Neuronal stem cell (in vitro differentiated cells): ENCODE measurements around the gene SARS1.
A peak's percentile ranks its signal among the peaks of the same experiment; 100 is the strongest.

Source experiments
- DNase-seq: peaks from one replicate; pipeline ENCODE4 v3.0.0-alpha.2; 2013; ENCODE audit warnings: low spot score
- H2AFZ ChIP-seq: one replicate; pipeline ENCODE4 v1.6.1; 2013; ENCODE audit warnings: mild to moderate bottlenecking, low read length, inconsistent platforms
- H2AK5ac ChIP-seq: 2 replicates; pipeline ENCODE4 v1.6.1; 2013; ENCODE audit warnings: low read depth, mild to moderate bottlenecking, inconsistent platforms, low read length, moderate library complexity, mixed read lengths
- H2BK120ac ChIP-seq: 2 replicates; pipeline ENCODE4 v1.6.1; 2013; ENCODE audit warnings: low read depth, mild to moderate bottlenecking, inconsistent platforms, low read length, moderate library complexity, mixed read lengths
- H2BK12ac ChIP-seq: one replicate; pipeline ENCODE4 v1.6.1; 2013; ENCODE audit warnings: low read length, inconsistent platforms
- H2BK15ac ChIP-seq: 2 replicates; pipeline ENCODE4 v1.6.1; 2013; ENCODE audit warnings: mild to moderate bottlenecking, low read length, inconsistent platforms, mixed read lengths
- H2BK5ac ChIP-seq: one replicate; pipeline ENCODE4 v1.6.1; 2013; ENCODE audit warnings: inconsistent platforms, mild to moderate bottlenecking, low read length, moderate library complexity
- H3K14ac ChIP-seq: one replicate; pipeline ENCODE4 v1.6.1; 2013; ENCODE audit warnings: low read length, inconsistent platforms
- H3K18ac ChIP-seq: 2 replicates; pipeline ENCODE4 v1.6.1; 2013; ENCODE audit warnings: low read length, inconsistent platforms
- H3K23ac ChIP-seq: 2 replicates; pipeline ENCODE4 v1.6.1; 2013; ENCODE audit warnings: low read depth, mild to moderate bottlenecking, mixed read lengths, low read length, inconsistent platforms; ENCODE audit not compliant: poor library complexity
- H3K27ac ChIP-seq: replicated peaks from 3 replicates; pipeline ENCODE4 v1.5.1; 2013; ENCODE audit warnings: low read length, inconsistent platforms
- H3K27me3 ChIP-seq, 3 experiments: 2 replicates each; pipeline ENCODE4 v1.6.1; 2013; ENCODE audit warnings: low read length in 3 of 3, mild to moderate bottlenecking in 2 of 3, inconsistent platforms in 1 of 3, low read depth in 1 of 3, mixed read lengths in 1 of 3, moderate library complexity in 1 of 3; ENCODE audit not compliant: control insufficient read depth in 3 of 3, insufficient read depth in 3 of 3
- H3K36me3 ChIP-seq, 2 donors: replicated peaks in 1 of 2; 2 replicates each; pipeline ENCODE4 v1.6.1; 2013; ENCODE audit warnings: low read length in 2 of 2; ENCODE audit not compliant: control insufficient read depth in 2 of 2, insufficient read depth in 2 of 2
- H3K4ac ChIP-seq: 2 replicates; pipeline ENCODE4 v1.6.1; 2013; ENCODE audit warnings: inconsistent platforms, mild to moderate bottlenecking, low read length, moderate library complexity
- H3K4me1 ChIP-seq, 2 donors: 1 replicate in 1 of 2; 2 replicates in 1 of 2; pipeline ENCODE4 v1.6.1; 2013; ENCODE audit warnings: low read length in 2 of 2, low read depth in 1 of 2; ENCODE audit not compliant: control insufficient read depth in 2 of 2, insufficient read depth in 1 of 2
- H3K4me2 ChIP-seq: one replicate; pipeline ENCODE4 v1.6.1; 2013; ENCODE audit warnings: mild to moderate bottlenecking, low read length, inconsistent platforms; ENCODE audit not compliant: insufficient read depth, poor library complexity, severe bottlenecking
- H3K4me3 ChIP-seq, 2 donors: 2 replicates each; pipeline ENCODE4 v1.5.1; 2013; ENCODE audit warnings: low read length in 2 of 2, mild to moderate bottlenecking in 2 of 2, inconsistent platforms in 1 of 2, moderate library complexity in 1 of 2
- H3K79me1 ChIP-seq: one replicate; pipeline ENCODE4 v1.6.1; 2013; ENCODE audit warnings: low read depth, mild to moderate bottlenecking, inconsistent platforms, low read length, moderate library complexity
- H3K9ac ChIP-seq: one replicate; pipeline ENCODE4 v1.6.1; 2013; ENCODE audit warnings: mild to moderate bottlenecking, low read depth, low read length, inconsistent platforms; ENCODE audit not compliant: poor library complexity
- H3K9me3 ChIP-seq, 2 donors: replicated peaks in 1 of 2; 2 replicates each; pipeline versions ENCODE3 to v1.6.1; 2013; ENCODE audit warnings: low read length in 2 of 2, mild to moderate bottlenecking in 2 of 2, inconsistent platforms in 1 of 2, low read depth in 1 of 2, mixed read lengths in 1 of 2, moderate library complexity in 1 of 2; ENCODE audit not compliant: control insufficient read depth in 2 of 2, insufficient read depth in 1 of 2
- H4K8ac ChIP-seq: one replicate; pipeline ENCODE4 v1.6.1; 2013; ENCODE audit warnings: low read depth, mild to moderate bottlenecking, inconsistent platforms, low read length, moderate library complexity
- H4K91ac ChIP-seq: one replicate; pipeline ENCODE4 v1.6.1; 2013; ENCODE audit warnings: low read length, low read depth, mild to moderate bottlenecking, inconsistent platforms; ENCODE audit not compliant: poor library complexity
- WGBS, 2 donors: extraction: QIAGEN DNeasy Blood & Tissue Kit; methylation state at CpG; one replicate each; pipeline ENCODE4 v1.1.7; 2013; ENCODE audit warnings: missing lambda C conversion rate in 2 of 2, mixed read lengths in 1 of 2; ENCODE audit not compliant: insufficient read length in 2 of 2, insufficient replicate concordance in 1 of 2; ENCODE audit errors: extremely low coverage in 2 of 2; 5-methylcytosine and 5-hydroxymethylcytosine counted together

SARS1 gene

DNA sequence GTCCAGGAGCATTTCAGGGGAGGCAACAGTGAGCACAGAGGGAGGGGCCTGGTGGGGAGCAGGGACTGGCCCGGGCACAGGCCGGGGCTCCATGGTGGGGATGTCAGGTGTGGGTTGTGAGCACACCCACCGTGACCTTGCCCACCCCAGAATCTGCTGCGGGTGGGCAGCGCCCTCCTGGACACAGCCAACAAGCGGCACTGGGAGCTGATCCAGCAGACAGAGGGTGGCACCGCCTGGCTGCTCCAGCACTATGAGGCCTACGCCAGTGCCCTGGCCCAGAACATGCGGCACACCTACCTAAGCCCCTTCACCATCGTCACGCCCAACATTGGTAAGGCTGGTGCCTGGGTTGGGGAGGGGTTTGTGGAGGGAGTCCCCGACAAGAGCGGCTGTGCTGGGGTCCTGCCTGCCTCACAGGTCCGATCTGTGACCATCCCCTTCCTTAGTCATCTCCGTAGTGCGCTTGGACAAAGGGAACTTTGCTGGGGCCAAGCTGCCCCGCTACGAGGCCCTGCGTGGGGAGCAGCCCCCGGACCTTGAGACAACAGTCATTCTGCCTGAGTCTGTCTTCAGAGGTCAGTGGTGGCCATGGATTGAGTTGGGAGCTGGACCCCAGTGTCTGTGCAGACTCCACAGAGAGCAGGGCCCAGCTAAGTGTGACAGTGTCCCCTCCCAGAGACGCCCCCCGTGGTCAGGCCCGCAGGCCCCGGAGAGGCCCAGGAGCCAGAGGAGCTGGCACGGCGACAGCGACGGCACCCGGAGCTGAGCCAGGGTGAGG, 54.9 kb downstream of the SARS1 start:
- peak overlapping the region; percentile 70 for H4K8ac ChIP-seq
- no peak overlapping the region for H2AK5ac ChIP-seq
- no peak overlapping the region for H3K4ac ChIP-seq
- H3K14ac ChIP-seq, result no peak overlapping the region
- no peak overlapping the region for H3K4me3 ChIP-seq
- no peaks in the 10 kb centered on the region for H3K27me3 ChIP-seq
- no peaks in the 10 kb centered on the region for H3K4me1 ChIP-seq
- H3K27ac ChIP-seq, result no peak overlapping the region
- no CpG with 5 or more reads among the region's 29 CpGs for WGBS, 2 donors
- no peak overlapping the region for H4K91ac ChIP-seq
- no peak overlapping the region for H3K9ac ChIP-seq
- no peak for DNase-seq
- no peak overlapping the region for H2BK15ac ChIP-seq
- peak overlapping the region; percentile 68 for H3K23ac ChIP-seq
- H3K79me1 ChIP-seq, result peaks cover 11% of the 10 kb centered on the region
- no peak overlapping the region for H3K4me2 ChIP-seq
- H2BK5ac ChIP-seq, result no peak overlapping the region
- no peaks in the 10 kb centered on the region for H3K9me3 ChIP-seq
- H3K36me3 ChIP-seq, result peaks cover 79 to 97% of the 10 kb centered on the region in 2 donors
- no peak overlapping the region for H2AFZ ChIP-seq
- H2BK120ac ChIP-seq, result peak overlapping the region; percentile 61
- no peak overlapping the region for H3K18ac ChIP-seq
- no peak overlapping the region for H2BK12ac ChIP-seq

- no peak for DNase-seq
- WGBS, 2 donors, result no CpG with 5 or more reads among the region's 33 CpGs
- H3K14ac ChIP-seq, result no peak overlapping the region
Observed at GRCh38 chr1:109269212-109269980, 55.7 kb downstream of the SARS1 start.

DNA sequence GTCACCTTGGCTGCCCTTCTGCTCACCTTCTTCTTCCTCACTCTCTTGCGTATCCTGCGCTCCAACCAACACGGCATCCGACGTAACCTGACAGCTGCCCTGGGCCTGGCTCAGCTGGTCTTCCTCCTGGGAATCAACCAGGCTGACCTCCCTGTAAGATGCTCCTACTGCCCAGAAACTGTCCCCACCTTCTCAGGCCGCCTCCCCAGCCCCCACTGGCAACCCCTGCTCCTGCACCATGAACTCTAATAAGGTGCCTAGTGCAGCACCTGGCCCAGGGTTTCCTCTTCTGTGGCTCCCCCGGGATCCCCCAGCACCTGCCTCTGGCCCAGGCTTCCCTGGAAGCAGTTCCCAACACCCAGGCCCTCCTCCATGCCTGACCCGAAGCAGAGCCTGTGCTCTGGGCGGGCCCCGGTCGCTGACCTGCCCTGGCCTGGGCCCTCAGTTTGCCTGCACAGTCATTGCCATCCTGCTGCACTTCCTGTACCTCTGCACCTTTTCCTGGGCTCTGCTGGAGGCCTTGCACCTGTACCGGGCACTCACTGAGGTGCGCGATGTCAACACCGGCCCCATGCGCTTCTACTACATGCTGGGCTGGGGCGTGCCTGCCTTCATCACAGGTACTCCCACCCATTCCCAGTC, 56.4 kb downstream of the SARS1 start:
- Histone ChIP-seq H3K27me3 (no peaks in the 10 kb centered on the region), H3K4me3 (no peak overlapping the region), H3K4ac (no peak overlapping the region), H3K9me3 (no peaks in the 10 kb centered on the region), H3K23ac (no peak overlapping the region), H3K4me1 (peaks cover 0 to 2% of the 10 kb centered on the region in 2 donors), H3K36me3 (peaks cover 73 to 96% of the 10 kb centered on the region in 2 donors), H3K9ac (peak overlapping the region; percentile 9), H3K4me2 (no peak overlapping the region), H2BK5ac (peak overlapping the region; percentile 35), H2AFZ (no peak overlapping the region), H3K27ac (no peak overlapping the region), H2BK12ac (no peak overlapping the region), H4K91ac (no peak overlapping the region), H2BK120ac (no peak overlapping the region), H3K14ac (no peak overlapping the region), H4K8ac (peak overlapping the region; percentile 23), H3K79me1 (peaks cover 11% of the 10 kb centered on the region), H3K18ac (no peak overlapping the region), H2BK15ac (no peak overlapping the region), H2AK5ac (no peak overlapping the region)
- no peak for DNase-seq
- WGBS, 2 donors, result no CpG with 5 or more reads among the region's 17 CpGs

More at GRCh38 chr1:109269212-109269980, 55.7 kb downstream of the SARS1 start:
- H2BK12ac ChIP-seq, result no peak overlapping the region
- H3K27me3 ChIP-seq, result no peaks in the 10 kb centered on the region
- no peak overlapping the region for H2BK5ac ChIP-seq
- H3K9ac ChIP-seq, result peak overlapping the region; percentile 9
- H3K4me1 ChIP-seq, result no peaks in the 10 kb centered on the region
- no peak overlapping the region for H2BK15ac ChIP-seq
- H3K79me1 ChIP-seq, result peaks cover 11% of the 10 kb centered on the region
- no peak overlapping the region for H3K23ac ChIP-seq
- H4K8ac ChIP-seq, result no peak overlapping the region
- H3K4ac ChIP-seq, result no peak overlapping the region
- no peak overlapping the region for H2AFZ ChIP-seq
- H3K36me3 ChIP-seq, result peaks cover 79 to 96% of the 10 kb centered on the region in 2 donors
- H3K27ac ChIP-seq, result no peak overlapping the region
- H3K18ac ChIP-seq, result no peak overlapping the region
- no peak overlapping the region for H3K4me3 ChIP-seq
- no peak overlapping the region for H2AK5ac ChIP-seq
- H4K91ac ChIP-seq, result no peak overlapping the region
- peak overlapping the region; percentile 61 for H2BK120ac ChIP-seq
- H3K4me2 ChIP-seq, result no peak overlapping the region
- no peaks in the 10 kb centered on the region for H3K9me3 ChIP-seq
